Karpas-422 (cell line): ENCODE data around the gene DNAJC10. TPM values are rescaled to one million over a fixed set of nuclear protein-coding genes. Genes with fewer than 3 reads are reported as not detected.
"Not testable (repeated sequence)": the region's sequence is repeated elsewhere in the genome, so short reads cannot be mapped to it uniquely, and the experiment has no call there.

Experiments
- DNase-seq: peaks from one replicate; pipeline ENCODE4 v3.0.0-alpha.2; 2015
- H2AFZ ChIP-seq: fragments of 200-600 bp; sonication (generic); 2 replicates; pipeline ENCODE4 v1.6.1; 2014; ENCODE audit warnings: antibody characterized with exemption, low read length, mixed read lengths
- H3K27ac ChIP-seq: fragments of 200-600 bp; sonication (generic); 2 replicates; pipeline ENCODE4 v1.5.1; 2014; ENCODE audit warnings: mild to moderate bottlenecking, low read length, moderate library complexity
- H3K27me3 ChIP-seq: fragments of 200-600 bp; sonication (generic); 2 replicates; pipeline ENCODE4 v1.6.1; 2014; ENCODE audit warnings: low read length, mixed read lengths
- H3K36me3 ChIP-seq: fragments of 200-600 bp; sonication (generic); 2 replicates; pipeline ENCODE4 v1.6.1; 2014; ENCODE audit warnings: low read length, mixed read lengths; ENCODE audit not compliant: insufficient read depth
- H3K4me1 ChIP-seq: fragments of 200-600 bp; sonication (generic); 2 replicates; pipeline ENCODE4 v1.6.1; 2014; ENCODE audit warnings: mild to moderate bottlenecking, low read length, mixed read lengths
- H3K4me2 ChIP-seq: fragments of 200-600 bp; sonication (generic); 2 replicates; pipeline ENCODE4 v1.6.1; 2014; ENCODE audit warnings: low read length, low read depth, mild to moderate bottlenecking; ENCODE audit not compliant: poor library complexity, severe bottlenecking
- H3K4me3 ChIP-seq: fragments of 200-600 bp; sonication (generic); 2 replicates; pipeline ENCODE4 v1.5.1; 2014; ENCODE audit warnings: mild to moderate bottlenecking, antibody characterized with exemption, low read length, mixed read lengths
- H3K79me2 ChIP-seq: fragments of 200-600 bp; sonication (generic); 2 replicates; pipeline ENCODE4 v1.6.1; 2014; ENCODE audit warnings: mild to moderate bottlenecking, low read length, mixed read lengths
- H3K9ac ChIP-seq: fragments of 200-600 bp; sonication (generic); 2 replicates; pipeline ENCODE4 v1.6.0; 2014; ENCODE audit warnings: low read length
- H3K9me2 ChIP-seq: fragments of 200-600 bp; sonication (generic), shearing (Covaris generic); replicated peaks from 2 replicates; pipeline ENCODE4 v1.6.0; 2014; ENCODE audit warnings: mild to moderate bottlenecking, low read length, moderate library complexity; ENCODE audit not compliant: insufficient read depth
- H3K9me3 ChIP-seq: fragments of 300-700, 200-600 bp; sonication (generic); 2 replicates; pipeline ENCODE4 v1.6.1; 2014; ENCODE audit warnings: low read length, mixed read lengths
- H4K20me1 ChIP-seq: fragments of 200-600 bp; sonication (generic); 2 replicates; pipeline ENCODE4 v1.6.1; 2014; ENCODE audit warnings: mild to moderate bottlenecking, antibody characterized with exemption, low read length, low read depth; ENCODE audit not compliant: insufficient read depth
- total RNA-seq: library from RNA; depleted of rRNA; stranded (reverse); fragments of >200 nt; shearing (Covaris generic); gene quantifications from 2 replicates; pipeline ENCODE4 v1.2.3, GENCODE V29; 2014; ENCODE audit warnings: low replicate concordance

Gene DNAJC10
- total RNA-seq, 1 experiment from 2014 or later, result 199 TPM

- Histone ChIP-seq H3K79me2 (peaks cover 35% of the 10 kb centered on the region), H3K4me1 (no peaks in the 10 kb centered on the region), H3K9me3 (no peaks in the 10 kb centered on the region), H3K4me3 (no peak overlapping the region), H3K9me2 (no peaks in the 10 kb centered on the region), H4K20me1 (no peaks in the 10 kb centered on the region), H3K36me3 (peaks cover 59% of the 10 kb centered on the region), H3K27ac (no peak overlapping the region), H3K9ac (no peak overlapping the region), H3K4me2 (no peak overlapping the region), H3K27me3 (no peaks in the 10 kb centered on the region), H2AFZ (no peak overlapping the region)
- DNase-seq, result no peak
Measured at GRCh38 chr2:182744490-182744889, 28.4 kb downstream of the DNAJC10 start.

GRCh38 chr2:182745061-182745460 lies 29.0 kb downstream of the DNAJC10 start:
- Histone ChIP-seq H3K36me3 (peaks cover 58% of the 10 kb centered on the region), H3K4me3 (no peak overlapping the region), H3K79me2 (peaks cover 39% of the 10 kb centered on the region), H3K4me1 (no peaks in the 10 kb centered on the region), H3K27ac (no peak overlapping the region), H3K27me3 (no peaks in the 10 kb centered on the region), H3K4me2 (no peak overlapping the region), H3K9ac (no peak overlapping the region), H4K20me1 (no peaks in the 10 kb centered on the region), H3K9me2 (no peaks in the 10 kb centered on the region), H3K9me3 (no peaks in the 10 kb centered on the region), H2AFZ (no peak overlapping the region)
- no peak for DNase-seq

GRCh38 chr2:182745894-182746293 lies 29.8 kb downstream of the DNAJC10 start:
- Histone ChIP-seq H3K79me2 (peaks cover 43% of the 10 kb centered on the region), H3K36me3 (peaks cover 58% of the 10 kb centered on the region)
- H3K27ac ChIP-seq, H3K4me3 ChIP-seq, DNase-seq, H2AFZ ChIP-seq, H4K20me1 ChIP-seq, H3K4me1 ChIP-seq, H3K9me2 ChIP-seq, H3K4me2 ChIP-seq, H3K9ac ChIP-seq, H3K9me3 ChIP-seq, H3K27me3 ChIP-seq: not testable (repeated sequence)

- Histone ChIP-seq H3K9ac (no peak overlapping the region), H2AFZ (no peak overlapping the region), H3K4me3 (no peak overlapping the region)
Measured at GRCh38 chr2:182754231-182754630, 38.2 kb downstream of the DNAJC10 start.

GRCh38 chr2:182758379-182758778 lies 42.3 kb downstream of the DNAJC10 start:
- Histone ChIP-seq H3K4me2 (no peak overlapping the region), H3K4me3 (no peak overlapping the region), H3K9ac (no peak overlapping the region), H3K4me1 (no peaks in the 10 kb centered on the region), H3K9me2 (no peaks in the 10 kb centered on the region), H3K27me3 (no peaks in the 10 kb centered on the region), H3K9me3 (no peaks in the 10 kb centered on the region), H3K79me2 (peaks cover 3% of the 10 kb centered on the region; the same call in 1 of the 2 replicates), H3K36me3 (peaks cover 88% of the 10 kb centered on the region), H3K27ac (no peak overlapping the region), H2AFZ (no peak overlapping the region), H4K20me1 (no peaks in the 10 kb centered on the region)
- DNase-seq, result peak; percentile 2

More at GRCh38 chr2:182754231-182754630, 38.2 kb downstream of the DNAJC10 start:
- H3K36me3 ChIP-seq, result peaks cover 79% of the 10 kb centered on the region
- DNase-seq, result peak; percentile 25
- no peaks in the 10 kb centered on the region for H3K27me3 ChIP-seq
- no peak overlapping the region for H3K27ac ChIP-seq
- no peaks in the 10 kb centered on the region for H3K9me3 ChIP-seq
- H4K20me1 ChIP-seq, result no peaks in the 10 kb centered on the region
- H3K4me1 ChIP-seq, result no peaks in the 10 kb centered on the region
- no peaks in the 10 kb centered on the region for H3K9me2 ChIP-seq
- peaks cover 18% of the 10 kb centered on the region for H3K79me2 ChIP-seq
- no peak overlapping the region for H3K4me2 ChIP-seq

GRCh38 chr2:182761903-182762302 lies 45.8 kb downstream of the DNAJC10 start:
- Histone ChIP-seq H3K36me3 (peaks cover 94% of the 10 kb centered on the region), H3K4me3 (no peak overlapping the region), H2AFZ (no peak overlapping the region), H3K4me2 (no peak overlapping the region), H3K9me2 (no peaks in the 10 kb centered on the region), H3K79me2 (peaks cover 28% of the 10 kb centered on the region), H4K20me1 (no peaks in the 10 kb centered on the region; the same call in 1 of the 2 replicates), H3K4me1 (no peaks in the 10 kb centered on the region), H3K27me3 (no peaks in the 10 kb centered on the region), H3K27ac (no peak overlapping the region), H3K9ac (no peak overlapping the region), H3K9me3 (no peaks in the 10 kb centered on the region)
- peak; percentile 23 for DNase-seq

GRCh38 chr2:182763311-182763912 lies 47.4 kb downstream of the DNAJC10 start:
- no peak overlapping the region for H3K4me3 ChIP-seq
- no peaks in the 10 kb centered on the region for H3K27me3 ChIP-seq
- H3K36me3 ChIP-seq, result peaks cover 94% of the 10 kb centered on the region
- H3K9ac ChIP-seq, result no peak overlapping the region
- peaks cover 41% of the 10 kb centered on the region for H3K79me2 ChIP-seq
- DNase-seq, result peak; percentile 69
- H3K27ac ChIP-seq, result no peak overlapping the region
- H3K4me1 ChIP-seq, result no peaks in the 10 kb centered on the region
- no peak overlapping the region for H2AFZ ChIP-seq
- no peaks in the 10 kb centered on the region; the same call in 1 of the 2 replicates for H4K20me1 ChIP-seq
- no peaks in the 10 kb centered on the region; the same call in 1 of the 2 replicates for H3K9me3 ChIP-seq
- H3K9me2 ChIP-seq, result no peaks in the 10 kb centered on the region
- H3K4me2 ChIP-seq, result no peak overlapping the region

GRCh38 chr2:182766626-182767025 lies 50.6 kb downstream of the DNAJC10 start:
- Histone ChIP-seq H3K4me3 (no peak overlapping the region), H2AFZ (no peak overlapping the region), H3K9ac (no peak overlapping the region), H3K36me3 (peaks cover 76% of the 10 kb centered on the region), H3K9me3 (no peaks in the 10 kb centered on the region; the same call in 1 of the 2 replicates), H3K4me1 (no peaks in the 10 kb centered on the region), H3K27ac (no peak overlapping the region), H4K20me1 (no peaks in the 10 kb centered on the region; the same call in 1 of the 2 replicates), H3K4me2 (no peak overlapping the region), H3K27me3 (no peaks in the 10 kb centered on the region), H3K9me2 (no peaks in the 10 kb centered on the region), H3K79me2 (peaks cover 51% of the 10 kb centered on the region)
- DNase-seq, result peak; percentile 29
